Mesodermal cell (in vitro differentiated cells): ENCODE results near the gene BLOC1S1.

Experiments
- H3K27ac ChIP-seq: 2 replicates; pipeline ENCODE4 v1.7.0; 2013; ENCODE audit warnings: mild to moderate bottlenecking, low read depth, low read length, moderate library complexity; ENCODE audit not compliant: severe bottlenecking
- H3K36me3 ChIP-seq: 2 replicates; pipeline ENCODE4 v1.7.1; 2013; ENCODE audit warnings: mild to moderate bottlenecking, low read length, moderate library complexity; ENCODE audit not compliant: control insufficient read depth, insufficient read depth
- H3K4me1 ChIP-seq: one replicate; pipeline ENCODE4 v1.7.1; 2013; ENCODE audit warnings: mild to moderate bottlenecking, low read length; ENCODE audit not compliant: insufficient read depth, control insufficient read depth, poor library complexity, severe bottlenecking
- H3K4me3 ChIP-seq: 2 replicates; pipeline ENCODE4 v1.7.0; 2013; ENCODE audit warnings: low read length, control low read depth, mild to moderate bottlenecking; ENCODE audit not compliant: insufficient read depth, poor library complexity, severe bottlenecking; ENCODE audit errors: extremely low read depth
- H3K9me3 ChIP-seq: 2 replicates; pipeline ENCODE4 v1.7.1; 2013; ENCODE audit warnings: mild to moderate bottlenecking, low read length, moderate library complexity; ENCODE audit not compliant: control insufficient read depth
- WGBS, 2 experiments: methylation state at CpG; one replicate each; pipeline ENCODE4 v1.1.5; 2013; ENCODE audit warnings: missing lambda C conversion rate in 2 of 2; ENCODE audit not compliant: insufficient coverage in 2 of 2; 5-methylcytosine and 5-hydroxymethylcytosine counted together

Gene BLOC1S1

GRCh38 chr12:55695349-55695748 is 20.5 kb upstream of the BLOC1S1 start:
- Histone ChIP-seq H3K4me3 (no peak overlapping the region), H3K36me3 (peaks cover 10% of the 10 kb centered on the region), H3K4me1 (no peaks in the 10 kb centered on the region), H3K9me3 (no peaks in the 10 kb centered on the region), H3K27ac (no peak overlapping the region)
- 100% methylated on average over 1 of the region's 7 CpGs; no CpG with 5 or more reads in 1 of the 2 experiments for WGBS, 2 experiments

GRCh38 chr12:55696141-55696540 is 19.7 kb upstream of the BLOC1S1 start:
- Histone ChIP-seq H3K9me3 (no peaks in the 10 kb centered on the region), H3K36me3 (peaks cover 10% of the 10 kb centered on the region), H3K4me1 (no peaks in the 10 kb centered on the region), H3K4me3 (no peak overlapping the region), H3K27ac (no peak overlapping the region)
- 90 to 94% methylated on average over 5 to 6 of the region's 6 CpGs for WGBS, 2 experiments

DNA sequence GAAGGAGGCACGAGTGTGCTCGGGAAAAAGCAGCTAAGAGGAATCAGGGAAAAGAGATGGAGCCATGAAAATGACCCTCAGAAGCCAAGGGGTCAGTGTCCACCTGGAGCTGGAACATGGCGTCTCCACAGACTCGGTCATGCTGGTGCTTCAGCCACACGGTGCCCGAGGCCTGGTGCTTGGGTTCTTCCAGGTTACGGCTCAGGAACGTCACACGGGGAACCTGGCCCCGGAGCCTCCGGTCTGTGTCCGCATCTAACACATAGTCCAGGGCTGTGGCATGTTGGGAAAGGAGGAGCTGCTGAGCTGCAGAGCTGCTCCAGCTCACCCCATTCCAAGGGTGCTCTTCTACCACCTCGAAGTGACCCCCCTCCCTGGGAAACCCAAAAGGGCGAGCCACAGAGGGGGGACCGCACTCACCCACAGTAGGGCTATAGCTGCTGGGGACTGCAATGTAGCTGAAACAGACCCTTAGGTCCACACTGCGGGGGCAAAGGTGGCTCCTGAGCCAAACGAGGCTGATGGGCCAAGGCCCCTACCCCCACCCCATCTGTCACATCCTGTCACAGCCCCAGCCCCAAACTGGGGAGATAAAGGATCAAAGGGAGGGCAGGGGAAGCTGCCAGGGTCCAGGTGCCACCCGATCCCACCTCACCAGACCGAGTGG is 18.9 kb upstream of the BLOC1S1 start:
- Histone ChIP-seq H3K4me3 (no peak overlapping the region), H3K4me1 (no peaks in the 10 kb centered on the region), H3K27ac (no peak overlapping the region), H3K36me3 (peaks cover 7% of the 10 kb centered on the region), H3K9me3 (no peaks in the 10 kb centered on the region)
- 95 to 96% methylated on average over 15 to 18 of the region's 19 CpGs for WGBS, 2 experiments

GRCh38 chr12:55697686-55698085 is 18.2 kb upstream of the BLOC1S1 start:
- H3K27ac ChIP-seq = no peak overlapping the region
- H3K4me1 ChIP-seq = no peaks in the 10 kb centered on the region
- WGBS, 2 experiments = 93% methylated on average over 3 to 6 of the region's 7 CpGs
- H3K9me3 ChIP-seq = no peaks in the 10 kb centered on the region
- peaks cover 7% of the 10 kb centered on the region for H3K36me3 ChIP-seq
- no peak overlapping the region for H3K4me3 ChIP-seq

- Histone ChIP-seq H3K27ac (no peak overlapping the region), H3K36me3 (peaks cover 7% of the 10 kb centered on the region), H3K9me3 (no peaks in the 10 kb centered on the region), H3K4me1 (no peaks in the 10 kb centered on the region), H3K4me3 (no peak overlapping the region)
- 95 to 96% methylated on average over 8 to 16 of the region's 16 CpGs for WGBS, 2 experiments
These were observed 17.4 kb upstream of the BLOC1S1 start for GRCh38 chr12:55698241-55698955.

DNA sequence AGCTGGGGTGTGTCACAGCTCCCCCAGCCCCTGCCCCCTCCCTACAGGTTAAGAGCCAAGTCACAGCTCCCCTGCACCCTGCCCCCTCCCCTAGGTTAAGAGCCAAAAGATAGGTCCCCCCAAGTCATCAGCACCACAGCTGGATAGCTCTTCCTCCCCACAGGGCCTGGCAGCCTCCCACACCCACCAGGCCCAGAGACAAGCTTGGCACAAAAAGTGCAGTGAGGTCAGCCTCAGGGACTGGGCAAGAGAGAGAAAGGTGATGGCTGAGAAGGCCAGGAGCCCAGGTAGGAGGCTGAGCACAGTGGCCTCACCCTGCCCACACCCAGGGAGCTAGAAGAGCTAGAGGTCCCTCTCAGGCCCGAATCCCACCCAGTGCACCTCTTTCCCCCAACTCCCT is 16.9 kb upstream of the BLOC1S1 start:
- WGBS, 2 experiments = no CpG with 5 or more reads among the region's 1 CpG

GRCh38 chr12:55699471-55700055 is 16.3 kb upstream of the BLOC1S1 start:
- WGBS, 2 experiments = 87 to 89% methylated on average over 2 to 5 of the region's 5 CpGs
- H3K36me3 ChIP-seq = peaks cover 3% of the 10 kb centered on the region
- no peak overlapping the region for H3K4me3 ChIP-seq

More for the DNA sequence above, 16.9 kb upstream of the BLOC1S1 start:
- Histone ChIP-seq H3K27ac (no peak overlapping the region), H3K4me1 (no peaks in the 10 kb centered on the region), H3K9me3 (no peaks in the 10 kb centered on the region), H3K4me3 (no peak overlapping the region), H3K36me3 (peaks cover 7% of the 10 kb centered on the region)

DNA sequence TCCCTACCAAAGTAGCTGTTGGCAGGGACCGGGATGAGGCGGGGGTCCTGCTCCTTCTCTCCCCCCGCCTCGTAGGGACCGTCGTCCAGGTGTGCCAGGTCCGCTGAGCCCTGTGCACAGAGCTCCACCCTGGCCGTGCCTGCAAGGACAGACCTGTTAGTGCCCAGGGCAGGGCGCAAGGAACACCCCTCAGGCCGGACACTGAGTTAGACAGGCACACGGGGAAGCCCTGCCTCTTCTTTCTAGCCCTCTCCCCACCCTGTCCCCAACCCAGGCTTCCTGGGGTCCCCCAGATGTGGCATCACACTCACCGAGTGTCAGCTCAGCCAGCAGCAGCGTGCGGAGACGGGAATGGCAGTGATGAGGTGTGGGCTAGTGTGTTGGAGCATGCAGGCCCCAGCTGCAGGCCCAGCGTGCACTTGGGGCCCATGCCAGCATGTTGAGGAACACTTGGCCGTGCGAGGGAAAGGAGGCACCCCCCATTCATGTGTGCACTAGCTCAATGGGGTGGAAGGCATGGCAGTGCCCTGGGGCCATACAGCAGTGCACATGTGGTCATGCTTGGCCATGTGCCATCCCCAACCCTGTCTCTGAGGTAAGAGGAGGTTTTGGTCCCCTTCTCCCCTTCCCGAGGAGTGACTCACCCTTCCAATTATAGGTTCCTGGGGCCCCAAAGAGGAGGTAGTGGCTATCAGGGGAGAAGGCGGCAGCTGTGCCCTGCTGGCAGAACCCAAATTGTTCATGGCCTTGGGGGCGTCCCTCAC is 15.4 kb upstream of the BLOC1S1 start:
- WGBS, 2 experiments = 89 to 93% methylated on average over 11 to 13 of the region's 21 CpGs
- H3K36me3 ChIP-seq = no peaks in the 10 kb centered on the region
- H3K9me3 ChIP-seq = no peaks in the 10 kb centered on the region
- H3K4me3 ChIP-seq = no peak overlapping the region
- H3K4me1 ChIP-seq = no peaks in the 10 kb centered on the region
- H3K27ac ChIP-seq = no peak overlapping the region

More at GRCh38 chr12:55699471-55700055, 16.3 kb upstream of the BLOC1S1 start:
- no peak overlapping the region for H3K27ac ChIP-seq
- H3K9me3 ChIP-seq = no peaks in the 10 kb centered on the region
- no peaks in the 10 kb centered on the region for H3K4me1 ChIP-seq

DNA sequence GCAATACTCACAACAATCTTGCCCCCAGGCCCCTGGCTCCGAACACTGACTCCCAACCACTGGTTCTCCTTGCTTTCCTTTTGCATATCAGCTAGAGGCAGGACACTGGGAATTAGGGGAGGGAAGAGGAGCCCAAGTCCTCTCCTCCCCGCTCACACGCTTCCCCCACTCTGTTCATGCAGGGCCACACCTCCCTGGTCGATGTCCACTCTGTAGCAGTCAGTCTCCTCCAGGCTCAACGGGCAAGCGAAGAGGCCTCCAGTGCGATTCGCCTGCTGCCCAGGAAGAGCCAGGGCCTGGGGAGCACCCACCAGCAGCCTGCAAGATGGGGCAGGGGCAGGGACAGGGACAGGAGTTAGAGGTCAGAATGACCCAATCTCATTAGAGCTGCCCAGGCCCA is 13.0 kb upstream of the BLOC1S1 start:
- 98 to 100% methylated on average over 4 to 6 of the region's 8 CpGs for WGBS, 2 experiments
- no peak overlapping the region for H3K27ac ChIP-seq
- peaks cover 6% of the 10 kb centered on the region for H3K4me1 ChIP-seq
- no peaks in the 10 kb centered on the region for H3K36me3 ChIP-seq
- no peak overlapping the region for H3K4me3 ChIP-seq
- no peaks in the 10 kb centered on the region for H3K9me3 ChIP-seq

- no peak overlapping the region for H3K4me3 ChIP-seq
- no peak overlapping the region for H3K27ac ChIP-seq
- H3K9me3 ChIP-seq = no peaks in the 10 kb centered on the region
- 91 to 100% methylated on average over 1 to 2 of the region's 2 CpGs for WGBS, 2 experiments
- no peaks in the 10 kb centered on the region for H3K36me3 ChIP-seq
- peaks cover 6% of the 10 kb centered on the region for H3K4me1 ChIP-seq
These were observed 12.6 kb upstream of the BLOC1S1 start for GRCh38 chr12:55703288-55703687.
